HG03196 (cell line): ENCODE data around the gene ACP6.
A peak's percentile ranks its signal among the peaks of the same experiment; 100 is the strongest.
"Not testable (repeated sequence)": the region's sequence is repeated elsewhere in the genome, so short reads cannot be mapped to it uniquely, and the experiment has no call there.

Source experiments
- ATAC-seq: cut with Tn5 transposase; IDR thresholded peaks from one replicate; pipeline ENCODE4 v1.9.1; 2021; ENCODE audit not compliant: unreplicated experiment

ACP6 gene

GRCh38 chr1:147670319-147671001 is at the start of gene ACP6:
Gene ACP6 (minus strand): TSS chr1:147670524. CDS start chr1:147670048, 476 bp downstream.
- peak; percentile 95 for ATAC-seq

DNA sequence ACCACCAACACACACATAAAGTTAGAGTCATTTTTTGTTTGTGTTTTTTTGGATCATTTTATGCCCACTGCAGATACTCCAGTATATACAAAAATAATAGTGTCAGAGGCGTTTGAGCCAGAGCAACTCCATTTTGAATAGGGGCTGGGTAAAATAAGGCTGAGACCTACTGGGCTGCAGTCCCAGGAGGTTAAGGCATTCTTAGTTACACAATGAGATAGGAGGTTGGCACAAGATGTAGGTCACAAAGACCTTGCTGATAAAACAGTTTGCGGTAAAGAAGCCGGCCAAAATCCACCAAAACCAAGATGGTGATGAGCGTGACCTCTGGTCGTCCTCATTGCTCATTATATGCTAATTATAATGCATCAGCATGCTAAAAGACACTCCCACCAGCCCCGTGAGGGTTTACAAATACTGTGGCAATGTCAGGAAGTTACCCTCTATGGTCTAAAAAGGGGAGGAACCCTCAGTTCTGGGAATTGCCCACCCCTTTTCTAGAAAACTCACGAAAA is 49.4 kb upstream of the ACP6 start:
- ATAC-seq: no peak

DNA sequence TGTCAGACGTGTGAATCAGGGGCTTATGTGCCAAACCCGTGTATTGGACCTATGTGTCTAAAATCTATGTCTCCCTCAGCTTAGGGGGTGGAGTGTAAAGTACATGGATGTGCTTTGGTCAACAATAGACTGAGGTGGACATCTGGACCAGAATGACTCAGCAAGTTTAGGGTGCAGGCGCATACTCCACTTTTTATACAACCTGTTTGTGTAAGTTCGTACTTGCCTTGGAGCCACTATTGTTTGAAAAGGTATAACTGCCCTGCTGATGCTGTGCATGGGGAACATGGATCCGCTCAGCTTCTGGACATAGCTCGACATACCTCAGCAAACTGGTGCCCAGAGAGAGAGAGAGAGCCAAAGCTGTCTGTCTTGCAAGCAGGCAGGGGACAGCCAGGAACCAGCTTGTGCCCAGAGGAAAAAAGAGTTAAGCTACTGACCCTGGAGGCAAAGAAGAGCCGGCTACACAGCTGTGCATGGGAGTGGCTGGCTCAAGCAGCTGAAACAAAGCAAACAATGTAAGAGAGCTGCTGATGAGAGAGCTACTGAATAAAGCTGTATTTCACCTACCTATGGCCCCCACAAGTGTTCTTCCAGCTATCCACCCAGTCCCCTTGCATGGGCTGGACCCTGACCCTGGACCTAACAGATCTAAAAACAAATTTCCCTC is 48.8 kb upstream of the ACP6 start:
- no peak for ATAC-seq

DNA sequence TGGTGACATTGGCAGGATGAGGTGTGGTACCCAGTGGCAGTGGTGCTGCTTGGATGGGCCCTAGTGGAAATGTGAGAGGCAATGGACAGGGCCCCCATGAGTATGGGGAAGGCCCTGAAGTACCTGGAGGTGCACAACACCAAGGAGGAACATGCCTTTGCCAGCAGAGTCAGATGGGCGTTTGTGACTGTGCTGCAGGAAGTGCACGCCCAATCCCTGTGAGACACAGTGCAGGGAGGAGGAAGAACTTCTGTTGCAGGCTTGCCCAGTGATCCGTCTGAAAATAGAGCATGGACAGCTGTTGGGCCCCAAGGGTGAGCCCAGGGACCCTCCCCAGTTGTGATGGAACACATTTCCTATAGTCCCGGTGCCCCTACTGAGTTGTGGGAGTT is 47.4 kb upstream of the ACP6 start:
- no peak for ATAC-seq

- ATAC-seq: no peak
Measured at GRCh38 chr1:147717051-147717705, 46.9 kb upstream of the ACP6 start.

- no peak for ATAC-seq
Measured at GRCh38 chr1:147712605-147713004, 42.3 kb upstream of the ACP6 start.

GRCh38 chr1:147700042-147701006 is 30.0 kb upstream of the ACP6 start:
- ATAC-seq: no peak

GRCh38 chr1:147699686-147700041 is 29.3 kb upstream of the ACP6 start:
- no peak for ATAC-seq

- no peak for ATAC-seq
Measured at GRCh38 chr1:147683163-147683763, 12.9 kb upstream of the ACP6 start.

DNA sequence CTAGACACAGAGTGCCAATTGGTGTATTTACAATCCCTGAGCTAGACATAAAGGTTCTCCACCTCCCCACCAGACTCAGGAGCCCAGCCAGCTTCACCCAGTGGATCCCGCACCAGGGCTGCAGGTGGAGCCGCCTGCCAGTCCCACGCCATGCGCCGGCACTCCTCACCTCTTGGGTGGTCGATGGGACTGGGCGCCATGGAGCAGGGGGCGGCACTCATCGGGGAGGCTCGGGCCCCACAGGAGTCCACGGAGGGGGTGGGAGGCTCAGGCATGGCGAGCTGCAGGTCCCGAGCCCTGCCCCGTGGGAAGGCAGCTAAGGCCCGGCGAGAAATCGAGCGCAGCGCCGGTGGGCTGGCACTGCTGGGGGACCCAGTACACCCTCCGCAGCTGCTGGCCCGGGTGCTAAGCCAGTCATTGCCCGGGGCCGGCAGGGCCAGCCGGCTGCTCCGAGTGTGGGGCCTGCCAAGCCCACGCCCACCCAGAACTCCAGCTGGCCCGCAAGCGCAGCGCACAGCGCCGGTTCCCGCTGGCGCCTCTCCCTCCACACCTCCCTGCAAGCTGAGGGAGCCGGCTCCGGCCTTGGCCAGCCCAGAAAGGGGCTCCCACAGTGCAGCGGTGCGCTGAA is 10.4 kb upstream of the ACP6 start:
- not testable (repeated sequence) for ATAC-seq

DNA sequence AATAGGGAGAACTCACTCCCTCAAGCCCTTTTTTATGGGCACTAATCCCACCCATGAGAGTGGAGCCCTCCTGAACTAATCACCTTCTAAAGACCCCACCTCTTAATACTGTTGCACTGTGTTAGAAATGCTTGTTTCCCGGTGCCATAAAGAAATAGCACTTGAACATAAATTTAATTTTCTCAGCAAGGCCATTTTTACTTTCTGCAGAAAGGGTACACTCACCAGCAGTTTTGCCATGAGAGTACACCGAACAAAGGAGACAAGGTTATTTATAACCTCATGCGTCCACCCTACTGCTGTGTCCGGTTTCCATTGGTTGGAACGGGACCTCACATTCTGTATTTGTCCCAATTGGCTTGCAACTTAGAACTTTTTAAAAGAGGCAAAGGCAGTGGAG is 7.4 kb upstream of the ACP6 start:
- ATAC-seq: not testable (repeated sequence)

GRCh38 chr1:147676311-147677085 is 6.2 kb upstream of the ACP6 start:
- ATAC-seq: no peak

GRCh38 chr1:147673816-147674215 is 3.5 kb upstream of the ACP6 start:
- no peak for ATAC-seq

- ATAC-seq: no peak
Measured at GRCh38 chr1:147673406-147673805, 3.1 kb upstream of the ACP6 start.

DNA sequence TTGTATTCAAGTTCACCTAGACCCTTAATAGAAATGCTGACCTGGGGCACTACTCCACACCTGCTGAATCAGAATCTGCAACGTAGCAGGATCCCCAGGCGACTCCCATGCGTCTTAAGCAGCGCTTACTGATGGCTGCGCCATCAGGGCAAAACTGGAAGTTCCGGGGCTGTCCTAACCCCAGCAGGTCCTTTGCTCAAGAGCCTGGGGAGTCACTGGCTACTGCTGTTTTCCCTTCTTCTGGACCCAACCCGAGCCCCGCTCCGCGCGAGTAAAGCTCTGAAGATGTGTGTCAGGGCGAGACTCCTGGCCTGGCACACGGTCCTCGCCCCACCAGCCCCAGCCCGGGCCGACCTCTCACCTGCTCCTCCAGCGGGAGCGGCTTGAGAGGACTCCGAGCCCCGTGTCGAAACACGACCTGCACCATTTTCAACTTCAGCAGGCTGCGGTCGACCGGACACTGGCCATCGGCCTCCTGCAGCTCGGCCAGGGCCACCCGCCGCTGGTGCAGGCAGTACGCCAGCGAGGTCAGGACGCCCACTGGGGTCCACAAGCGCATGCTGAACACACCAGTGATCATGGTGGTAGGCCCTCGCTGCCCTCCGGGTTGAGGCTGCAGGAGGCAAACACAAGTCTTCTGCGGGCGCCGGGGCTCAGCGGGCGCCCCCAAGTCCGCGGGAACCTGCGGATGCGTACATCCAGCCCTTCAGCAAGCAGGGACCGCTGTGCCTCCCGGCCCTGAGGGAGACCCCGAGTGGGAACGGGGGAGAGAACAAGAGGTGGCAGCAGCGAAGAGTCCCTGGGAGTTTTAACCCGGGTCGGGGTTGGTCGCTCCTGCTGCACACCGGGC is 630 bp downstream of the ACP6 start:
- peak; percentile 34 for ATAC-seq

DNA sequence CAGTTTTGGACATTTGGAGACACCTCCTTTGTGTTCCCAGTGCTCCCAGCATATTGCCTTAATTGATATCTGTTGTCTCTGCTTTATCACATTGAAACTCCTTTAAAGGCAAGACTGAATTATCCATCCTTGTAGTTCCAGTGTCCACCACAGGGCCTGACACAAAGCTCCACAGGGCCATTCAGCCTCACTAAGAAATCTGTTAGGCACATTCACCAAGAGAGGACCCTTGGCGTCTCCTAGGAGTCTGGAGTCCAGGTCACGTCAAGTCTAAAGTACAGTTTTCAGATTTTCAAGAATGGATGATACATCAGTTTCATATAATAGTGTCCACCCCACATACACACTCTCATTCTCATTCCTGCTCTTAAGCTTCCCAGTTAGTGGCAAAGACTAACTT is 4.8 kb downstream of the ACP6 start:
- no peak for ATAC-seq

- ATAC-seq: no peak
Measured at GRCh38 chr1:147664206-147664605, 6.1 kb downstream of the ACP6 start.

GRCh38 chr1:147654511-147654910 is 15.8 kb downstream of the ACP6 start:
- ATAC-seq: no peak
